Hepatocyte (in vitro differentiated cells): Measurements from ENCODE around the gene FRY. TPM values are rescaled to one million over a fixed set of nuclear protein-coding genes. Genes with fewer than 3 reads are reported as not detected.

Experiments
- DNase-seq: peaks from one replicate; pipeline ENCODE4 v3.0.0-alpha.2; 2016; ENCODE audit warnings: low spot score
- H2AFZ ChIP-seq: fragments of 200-600 bp; sonication (generic); 2 replicates; pipeline ENCODE4 v1.6.0; 2016; ENCODE audit warnings: antibody characterized with exemption, mild to moderate bottlenecking
- H3K27ac ChIP-seq: fragments of 200-600 bp; sonication (generic); 2 replicates; pipeline ENCODE4 v1.5.1; 2016; ENCODE audit warnings: mild to moderate bottlenecking
- H3K27me3 ChIP-seq: fragments of 200-600 bp; sonication (generic); 2 replicates; pipeline ENCODE4 v1.6.1; 2016
- H3K36me3 ChIP-seq: fragments of 200-600 bp; sonication (generic); replicated peaks from 2 replicates; pipeline ENCODE4 v1.5.1; 2016; ENCODE audit warnings: low read depth; ENCODE audit not compliant: insufficient read depth
- H3K4me1 ChIP-seq: fragments of 200-600 bp; sonication (generic); 2 replicates; pipeline ENCODE4 v1.5.1; 2016; ENCODE audit warnings: mild to moderate bottlenecking, moderate library complexity; ENCODE audit not compliant: insufficient read depth
- H3K4me2 ChIP-seq: fragments of 200-600 bp; sonication (generic); 2 replicates; pipeline ENCODE4 v1.6.0; 2016
- H3K4me3 ChIP-seq: fragments of 200-600 bp; sonication (generic); 2 replicates; pipeline ENCODE4 v1.5.1; 2016; ENCODE audit warnings: mild to moderate bottlenecking
- H3K79me2 ChIP-seq: fragments of 200-600 bp; sonication (generic); 2 replicates; pipeline ENCODE4 v1.6.0; 2017; ENCODE audit warnings: mild to moderate bottlenecking
- H3K9me2 ChIP-seq: fragments of 200-600 bp; sonication (generic); replicated peaks from 2 replicates; pipeline ENCODE4 v1.6.0; 2017; ENCODE audit warnings: mild to moderate bottlenecking; ENCODE audit not compliant: insufficient read depth
- H3K9me3 ChIP-seq: fragments of 200-600 bp; sonication (generic); 2 replicates; pipeline ENCODE4 v1.5.1; 2016; ENCODE audit warnings: low read depth, mild to moderate bottlenecking
- H4K20me1 ChIP-seq: fragments of 200-600 bp; sonication (generic); 2 replicates; pipeline ENCODE4 v1.6.0; 2016; ENCODE audit warnings: mild to moderate bottlenecking; ENCODE audit not compliant: insufficient read depth, poor library complexity, severe bottlenecking
- EZH2 ChIP-seq: fragments of 200-600 bp; sonication (generic); IDR thresholded peaks from 2 replicates; pipeline ENCODE4 v1.6.1; 2016; ENCODE audit warnings: antibody characterized with exemption, mild to moderate bottlenecking, borderline replicate concordance
- EZH2phosphoT487 ChIP-seq: fragments of 200-600 bp; sonication (generic); IDR thresholded peaks from one replicate; pipeline ENCODE4 v1.6.1; 2018; ENCODE audit warnings: antibody characterized with exemption, mild to moderate bottlenecking, low read depth, moderate library complexity; ENCODE audit not compliant: unreplicated experiment, severe bottlenecking
- WGBS: methylation state at CpG from one replicate; pipeline ENCODE4 v1.1.6; 2016; ENCODE audit warnings: low lambda C conversion rate; ENCODE audit errors: missing lambda C conversion rate; 5-methylcytosine and 5-hydroxymethylcytosine counted together
- polyA plus RNA-seq: library from polyadenylated mRNA; unstranded; fragments of >200 nt; fragmentation: Nextera tagmentation; extraction: Ambion mirVana; gene quantifications from 2 replicates; pipeline ENCODE4 v1.2.1, GENCODE V29; 2016
- total RNA-seq: library from RNA; depleted of rRNA; stranded (reverse); fragments of >200 nt; gene quantifications from 2 replicates; pipeline ENCODE4 v1.2.3, GENCODE V29; 2014
- TF ChIP-seq, protein P1 (sequence below): fragments of 200-600 bp; sonication (generic); IDR thresholded peaks from 2 replicates; pipeline ENCODE4 v1.5.1; 2016; ENCODE audit warnings: antibody characterized with exemption, mild to moderate bottlenecking; ENCODE audit not compliant: poor library complexity

FRY gene
- total and polyA plus RNA-seq, 2 experiments from 2014 or later: 2.4 to 3.7 TPM

- Histone ChIP-seq H3K27me3 (no peaks in the 10 kb centered on the region), H3K79me2 (no peaks in the 10 kb centered on the region), H3K4me1 (peaks cover 3% of the 10 kb centered on the region), H3K9me3 (no peaks in the 10 kb centered on the region), H3K9me2 (no peaks in the 10 kb centered on the region), H3K4me3 (no peak overlapping the region), H4K20me1 (no peaks in the 10 kb centered on the region), H3K36me3 (no peaks in the 10 kb centered on the region), H2AFZ (no peak overlapping the region), H3K27ac (no peak overlapping the region), H3K4me2 (no peak overlapping the region)
- no peak for DNase-seq
- TF ChIP-seq EZH2phosphoT487 (no peak), EZH2 (no peak)
- TF ChIP-seq, protein P1, sequence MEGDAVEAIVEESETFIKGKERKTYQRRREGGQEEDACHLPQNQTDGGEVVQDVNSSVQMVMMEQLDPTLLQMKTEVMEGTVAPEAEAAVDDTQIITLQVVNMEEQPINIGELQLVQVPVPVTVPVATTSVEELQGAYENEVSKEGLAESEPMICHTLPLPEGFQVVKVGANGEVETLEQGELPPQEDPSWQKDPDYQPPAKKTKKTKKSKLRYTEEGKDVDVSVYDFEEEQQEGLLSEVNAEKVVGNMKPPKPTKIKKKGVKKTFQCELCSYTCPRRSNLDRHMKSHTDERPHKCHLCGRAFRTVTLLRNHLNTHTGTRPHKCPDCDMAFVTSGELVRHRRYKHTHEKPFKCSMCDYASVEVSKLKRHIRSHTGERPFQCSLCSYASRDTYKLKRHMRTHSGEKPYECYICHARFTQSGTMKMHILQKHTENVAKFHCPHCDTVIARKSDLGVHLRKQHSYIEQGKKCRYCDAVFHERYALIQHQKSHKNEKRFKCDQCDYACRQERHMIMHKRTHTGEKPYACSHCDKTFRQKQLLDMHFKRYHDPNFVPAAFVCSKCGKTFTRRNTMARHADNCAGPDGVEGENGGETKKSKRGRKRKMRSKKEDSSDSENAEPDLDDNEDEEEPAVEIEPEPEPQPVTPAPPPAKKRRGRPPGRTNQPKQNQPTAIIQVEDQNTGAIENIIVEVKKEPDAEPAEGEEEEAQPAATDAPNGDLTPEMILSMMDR: no peak
- WGBS: 86% methylated on average over 4 of the region's 4 CpGs
Measured at GRCh38 chr13:32135056-32135390, 103.4 kb downstream of the FRY start.

DNA sequence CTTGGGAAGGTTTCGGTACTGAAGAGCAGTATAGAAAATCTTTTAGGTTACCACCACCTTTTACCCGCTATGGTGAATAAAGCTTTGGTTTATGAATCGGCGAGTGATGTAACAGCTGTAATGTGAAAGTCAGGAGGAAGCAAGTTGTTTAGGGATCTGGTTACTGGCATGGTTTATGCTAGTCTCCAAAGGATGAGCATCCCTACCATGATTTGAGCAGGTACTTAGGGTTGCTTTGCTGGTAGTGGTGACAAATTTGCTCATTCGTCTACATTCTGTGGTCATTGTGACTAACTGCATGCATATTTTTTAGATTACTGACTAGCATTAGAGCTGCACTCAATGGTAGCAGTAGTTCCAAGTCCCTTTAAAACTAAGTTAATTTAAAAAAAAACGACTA is 104.1 kb downstream of the FRY start:
- Histone ChIP-seq H3K27ac (no peak overlapping the region), H3K4me2 (no peak overlapping the region), H3K9me3 (no peaks in the 10 kb centered on the region), H2AFZ (no peak overlapping the region), H4K20me1 (no peaks in the 10 kb centered on the region), H3K9me2 (no peaks in the 10 kb centered on the region), H3K79me2 (no peaks in the 10 kb centered on the region), H3K4me3 (no peak overlapping the region), H3K36me3 (no peaks in the 10 kb centered on the region), H3K27me3 (no peaks in the 10 kb centered on the region), H3K4me1 (peaks cover 3% of the 10 kb centered on the region)
- WGBS: 92% methylated on average over 6 of the region's 6 CpGs
- TF ChIP-seq EZH2phosphoT487 (no peak), EZH2 (no peak)
- TF ChIP-seq, protein P1: no peak
- no peak for DNase-seq

- H3K79me2 ChIP-seq: no peaks in the 10 kb centered on the region
- 78% methylated on average over 2 of the region's 2 CpGs for WGBS
- no peak overlapping the region for H3K4me2 ChIP-seq
Measured at GRCh38 chr13:32136061-32136460, 104.5 kb downstream of the FRY start.

DNA sequence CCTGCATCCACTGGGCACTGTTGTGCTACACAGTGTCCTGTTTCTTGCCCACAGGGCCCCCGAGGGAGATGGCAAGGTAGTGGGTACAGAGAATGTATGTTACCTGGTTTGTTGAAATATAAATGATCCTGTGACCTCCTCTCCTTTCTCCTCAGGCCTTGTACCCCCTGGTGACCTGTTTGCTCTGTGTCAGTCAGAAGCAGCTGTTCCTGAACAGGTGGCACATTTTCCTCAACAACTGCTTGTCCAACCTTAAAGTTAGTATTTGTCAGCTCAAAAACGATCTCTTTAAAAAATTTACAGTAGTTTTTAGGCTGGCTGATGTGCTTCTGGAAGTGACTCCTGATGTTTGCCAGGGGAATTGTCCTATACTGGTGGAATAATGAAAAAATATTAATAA is 105.1 kb downstream of the FRY start:
- Histone ChIP-seq H3K4me1 (peaks cover 3% of the 10 kb centered on the region), H3K79me2 (no peaks in the 10 kb centered on the region)
- 73% methylated on average over 2 of the region's 2 CpGs for WGBS

More at GRCh38 chr13:32136061-32136460, 104.5 kb downstream of the FRY start:
- no peaks in the 10 kb centered on the region for H3K9me3 ChIP-seq
- peaks cover 3% of the 10 kb centered on the region for H3K4me1 ChIP-seq
- TF ChIP-seq EZH2phosphoT487 (no peak), EZH2 (no peak)
- no peak overlapping the region for H3K27ac ChIP-seq
- DNase-seq: no peak
- H3K9me2 ChIP-seq: no peaks in the 10 kb centered on the region
- H3K36me3 ChIP-seq: no peaks in the 10 kb centered on the region
- no peaks in the 10 kb centered on the region for H3K27me3 ChIP-seq
- H4K20me1 ChIP-seq: no peaks in the 10 kb centered on the region
- no peak overlapping the region for H2AFZ ChIP-seq
- H3K4me3 ChIP-seq: no peak overlapping the region

More for the DNA sequence above, 105.1 kb downstream of the FRY start:
- no peak overlapping the region for H3K4me3 ChIP-seq
- TF ChIP-seq EZH2phosphoT487 (no peak), EZH2 (no peak)
- TF ChIP-seq, protein P1: no peak
- H3K9me3 ChIP-seq: no peaks in the 10 kb centered on the region
- no peaks in the 10 kb centered on the region for H3K36me3 ChIP-seq
- no peak for DNase-seq
- H2AFZ ChIP-seq: no peak overlapping the region
- H4K20me1 ChIP-seq: no peaks in the 10 kb centered on the region
- H3K9me2 ChIP-seq: no peaks in the 10 kb centered on the region
- no peaks in the 10 kb centered on the region for H3K27me3 ChIP-seq
- H3K4me2 ChIP-seq: no peak overlapping the region
- no peak overlapping the region for H3K27ac ChIP-seq
